Tibial nerve (tissue), 4 donors: ENCODE measurements around the gene CD48.

Source experiments
- CTCF ChIP-seq, 5 experiments: fragments of 200-600 bp in 3 of 5; fragments of 450-650 bp in 2 of 5; sonication (generic) in 3 of 5; IDR thresholded peaks; one replicate each; pipeline ENCODE4 v1.5.1; 2016 to 2019; ENCODE audit warnings: antibody characterized with exemption in 5 of 5, mild to moderate bottlenecking in 3 of 5, moderate library complexity in 2 of 5
- EP300 ChIP-seq, 2 donors: sonication (generic); formaldehyde crosslinking; IDR thresholded peaks; one replicate each; pipeline ENCODE4 v1.6.1; 2017; ENCODE audit warnings: antibody characterized with exemption in 2 of 2, mild to moderate bottlenecking in 1 of 2
- POLR2A ChIP-seq, 2 donors: fragments of 450-650 bp; IDR thresholded peaks; one replicate each; pipeline ENCODE4 v1.6.1; 2017; ENCODE audit warnings: antibody characterized with exemption in 2 of 2, mild to moderate bottlenecking in 2 of 2, moderate library complexity in 2 of 2

GRCh38 chr1:160709715-160710114 lies 1.9 kb downstream of the CD48 start:
- TF ChIP-seq CTCF (IDR thresholded peaks at IDR 0.05) (no peak), POLR2A (IDR thresholded peaks at IDR 0.05) (no peak), EP300 (IDR thresholded peaks at IDR 0.05) (no peak)
